BJ (cell line): ENCODE results near the gene CCDC88C. TPM values are rescaled to one million over a fixed set of nuclear protein-coding genes. Genes with fewer than 3 reads are reported as not detected.

Experiments
- CTCF ChIA-PET: fragments of 350-600 bp; formaldehyde crosslinking; extraction: SDS; loops from one replicate; lab custom pipeline; 2021; ENCODE audit warnings: antibody characterized with exemption, inconsistent platforms; lab: Yijun Ruan, JAX
- POLR2A ChIA-PET: fragments of 300-600 bp; sonication (Branson Sonifier 250); formaldehyde crosslinking; extraction: SDS; loops from one replicate; lab custom pipeline; 2021; ENCODE audit warnings: antibody characterized with exemption; lab: Charles Lee
- DNase-seq: peaks from one replicate; pipeline ENCODE4 v3.0.0-alpha.2; 2011; ENCODE audit warnings: low read depth
- H3K27me3 ChIP-seq: 2 replicates; pipeline ENCODE4 v1.6.0; 2011; ENCODE audit warnings: low read length; ENCODE audit not compliant: control insufficient read depth, insufficient read depth
- H3K36me3 ChIP-seq: 2 replicates; pipeline ENCODE4 v1.5.1; 2011; ENCODE audit warnings: low read length; ENCODE audit not compliant: control insufficient read depth, insufficient read depth
- H3K4me3 ChIP-seq: 2 replicates; pipeline ENCODE4 v1.5.1; 2011; ENCODE audit warnings: low read depth, mild to moderate bottlenecking, control low read depth, low read length
- CTCF ChIP-seq: IDR thresholded peaks from 2 replicates; pipeline ENCODE4 v1.5.1; 2011; ENCODE audit warnings: low read depth, mild to moderate bottlenecking, control low read depth, inconsistent platforms, low read length, moderate library complexity; ENCODE audit not compliant: insufficient read depth
- polyA plus RNA-seq: library from polyadenylated mRNA; depleted of rRNA; stranded (reverse); fragments of >200 nt; gene quantifications from 2 replicates; pipeline ENCODE4 v1.2.3, GENCODE V29; 2011

Gene CCDC88C
- polyA plus RNA-seq, 1 experiment = not detected

DNA sequence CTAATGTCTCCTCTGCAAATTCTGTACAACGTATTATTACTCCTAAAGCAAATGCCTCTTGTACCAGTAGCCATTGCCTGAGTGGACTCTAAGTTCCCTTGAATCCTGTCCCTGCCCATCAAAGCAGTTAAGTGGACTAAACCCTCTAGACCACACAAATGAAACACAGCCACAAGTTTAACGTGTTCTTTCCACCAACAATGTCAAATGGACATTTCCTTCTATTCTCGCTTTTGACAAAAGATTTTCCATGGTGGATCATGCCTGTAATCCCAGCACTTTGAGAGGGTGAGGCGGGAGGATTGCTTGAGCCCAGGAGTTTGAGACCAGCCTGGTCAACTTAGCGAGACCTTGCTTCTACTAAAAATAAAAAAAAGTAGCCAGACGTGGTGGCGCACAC lies 15.9 kb downstream of the CCDC88C start:
- no peak for DNase-seq
- Histone ChIP-seq H3K4me3 (no peak overlapping the region), H3K36me3 (no peaks in the 10 kb centered on the region), H3K27me3 (peaks cover 8% of the 10 kb centered on the region)
- no peak for TF ChIP-seq CTCF
- CTCF ChIA-PET = interaction anchor here (0.6 to 0.7 kb wide), 2 partner anchors 34 to 115 kb away, joined by 3 read pairs; no protein-coding TSS in a partner anchor
- POLR2A ChIA-PET = no interaction called here

DNA sequence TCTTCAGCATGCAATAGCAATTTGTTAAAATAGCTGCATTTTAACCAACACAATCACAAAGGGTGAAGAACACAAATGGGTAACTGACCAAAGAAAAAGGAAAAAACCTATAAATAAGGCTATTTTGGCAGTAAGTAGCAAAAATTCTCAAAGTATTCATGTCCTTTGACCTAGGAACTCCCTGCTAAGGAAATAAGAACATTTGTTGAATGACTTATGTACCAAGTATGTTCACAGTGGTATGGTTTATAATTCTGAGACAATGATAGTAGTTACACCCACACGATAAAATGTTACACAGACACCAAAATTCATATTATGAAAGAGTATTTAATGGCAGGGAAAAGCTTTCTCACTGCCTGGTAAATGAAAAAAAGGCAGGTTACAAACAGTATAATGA lies 16.9 kb downstream of the CCDC88C start:
- TF ChIP-seq CTCF = no peak
- POLR2A ChIA-PET = no interaction called here
- no peak overlapping the region for H3K4me3 ChIP-seq
- no peaks in the 10 kb centered on the region for H3K36me3 ChIP-seq
- CTCF ChIA-PET = interaction anchor here (0.6 to 1.3 kb wide), 2 partner anchors 8 to 18 kb away, joined by 3 to 4 read pairs; partner anchors contain the start of gene CCDC88C
- H3K27me3 ChIP-seq = peaks cover 10% of the 10 kb centered on the region
- no peak for DNase-seq

GRCh38 chr14:91399868-91400640 lies 17.6 kb downstream of the CCDC88C start:
- H3K27me3 ChIP-seq = peaks cover 10% of the 10 kb centered on the region
- POLR2A ChIA-PET = no interaction called here
- no peak for DNase-seq
- H3K36me3 ChIP-seq = no peaks in the 10 kb centered on the region
- H3K4me3 ChIP-seq = no peak overlapping the region
- TF ChIP-seq CTCF = no peak
- CTCF ChIA-PET = interaction anchor here (0.6 to 1.3 kb wide), 2 partner anchors 9 to 18 kb away, joined by 3 to 4 read pairs; partner anchors contain the start of gene CCDC88C

DNA sequence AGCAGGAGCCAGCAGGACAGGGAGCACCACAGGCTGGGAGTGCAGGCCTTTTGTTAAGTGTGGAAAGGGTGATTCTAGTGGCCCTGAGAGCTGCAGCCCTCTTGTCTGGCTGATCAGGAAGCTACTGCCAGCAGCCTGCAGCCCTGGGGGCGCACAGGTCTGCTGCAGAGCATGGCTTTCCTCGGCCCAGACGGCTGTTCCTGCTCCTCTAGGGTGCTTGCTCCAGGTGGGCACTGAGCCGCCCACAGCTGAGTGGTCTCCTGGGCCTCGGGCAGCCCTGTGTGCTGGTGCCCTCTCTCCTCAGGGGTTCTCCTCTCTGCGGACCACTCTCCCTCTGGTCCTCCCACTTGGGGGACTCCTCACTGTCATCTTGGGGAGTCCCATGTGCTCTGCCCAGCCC lies 18.9 kb downstream of the CCDC88C start:
- CTCF ChIA-PET = interaction anchor here (1.0 kb wide), 3 partner anchors 11 to 496 kb away, joined by 3 to 4 read pairs (median 3); no protein-coding TSS in a partner anchor
- TF ChIP-seq CTCF = no peak
- Histone ChIP-seq H3K36me3 (no peaks in the 10 kb centered on the region), H3K4me3 (no peak overlapping the region), H3K27me3 (peaks cover 10% of the 10 kb centered on the region)
- POLR2A ChIA-PET = no interaction called here
- no peak for DNase-seq

GRCh38 chr14:91397965-91398591 lies 19.5 kb downstream of the CCDC88C start:
- no peak overlapping the region for H3K4me3 ChIP-seq
- POLR2A ChIA-PET = no interaction called here
- CTCF ChIA-PET = interaction anchor here (1.0 kb wide), 3 partner anchors 11 to 495 kb away, joined by 3 to 4 read pairs (median 3); no protein-coding TSS in a partner anchor
- H3K27me3 ChIP-seq = peaks cover 10% of the 10 kb centered on the region
- TF ChIP-seq CTCF = no peak
- H3K36me3 ChIP-seq = no peaks in the 10 kb centered on the region
- no peak for DNase-seq
